SK-N-SH (cell line): ENCODE results near the gene HOXB6. TPM values are rescaled to one million over a fixed set of nuclear protein-coding genes. Genes with fewer than 3 reads are reported as not detected.

Experiments used
- CTCF ChIA-PET: fragments of 300-600, 350-600 bp; formaldehyde crosslinking; extraction: SDS; loops from one replicate; lab custom pipeline; 2021; lab: Yijun Ruan, JAX
- POLR2A ChIA-PET: fragments of 350-600 bp; sonication (Branson Sonifier 250); formaldehyde crosslinking; extraction: SDS; loops from one replicate; lab custom pipeline; 2020; ENCODE audit warnings: antibody characterized with exemption, inconsistent platforms; lab: Yijun Ruan, JAX
- DNase-seq: peaks from one replicate; pipeline ENCODE4 v3.0.0; 2012
- H2AFZ ChIP-seq: fragments of 200-600 bp; sonication (generic); 2 replicates; pipeline ENCODE4 v1.8.1; 2016; ENCODE audit warnings: antibody characterized with exemption, mild to moderate bottlenecking, low read depth
- H3F3A ChIP-seq: fragments of 200-600 bp; sonication (generic); replicated peaks from 2 replicates; pipeline ENCODE3; 2016; ENCODE audit warnings: antibody characterized with exemption, mild to moderate bottlenecking; ENCODE audit not compliant: insufficient read depth
- H3K27ac ChIP-seq, 2 experiments: fragments of 200-500 bp in 1 of 2; fragments of 200-600 bp in 1 of 2; sonication (Bioruptor generic) in 1 of 2; sonication (generic), shearing (Covaris generic) in 1 of 2; 2 replicates each; pipeline versions ENCODE4 v1.5.1 to v1.6.1; 2014 to 2016; ENCODE audit warnings: low read depth in 2 of 2, inconsistent platforms in 1 of 2, low read length in 1 of 2, mild to moderate bottlenecking in 1 of 2, mixed read lengths in 1 of 2
- H3K27me3 ChIP-seq: fragments of 200-600 bp; sonication (generic), shearing (Covaris generic); 2 replicates; pipeline ENCODE4 v1.6.1; 2016; ENCODE audit warnings: mixed run types; ENCODE audit not compliant: insufficient read depth
- H3K36me3 ChIP-seq, 2 experiments: fragments of 200-500 bp in 1 of 2; fragments of 200-600 bp in 1 of 2; sonication (Bioruptor generic) in 1 of 2; sonication (generic) in 1 of 2; replicated peaks in 1 of 2; 2 replicates each; pipeline versions ENCODE3 to v1.5.1; 2014 to 2016; ENCODE audit warnings: low read length in 1 of 2, mild to moderate bottlenecking in 1 of 2; ENCODE audit not compliant: insufficient read depth in 2 of 2, control insufficient read depth in 1 of 2
- H3K4me1 ChIP-seq, 2 experiments: fragments of 200-500 bp in 1 of 2; fragments of 200-600 bp in 1 of 2; sonication (Bioruptor generic) in 1 of 2; sonication (generic), shearing (Covaris generic) in 1 of 2; 2 replicates each; pipeline versions ENCODE4 v1.5.1 to v1.6.1; 2014 to 2016; ENCODE audit warnings: low read depth in 1 of 2, low read length in 1 of 2, mixed run types in 1 of 2; ENCODE audit not compliant: insufficient read depth in 2 of 2, control insufficient read depth in 1 of 2
- H3K4me2 ChIP-seq: fragments of 200-600 bp; sonication (generic), shearing (Covaris generic); 2 replicates; pipeline ENCODE4 v1.6.1; 2017; ENCODE audit warnings: mixed run types
- H3K4me3 ChIP-seq, 2 experiments: fragments of 200-500 bp in 1 of 2; fragments of 200-600 bp in 1 of 2; sonication (Bioruptor generic) in 1 of 2; sonication (generic), shearing (Covaris generic) in 1 of 2; 2 replicates each; pipeline versions ENCODE4 v1.5.1 to v1.8.1; 2014 to 2016; ENCODE audit warnings: low read depth in 2 of 2, inconsistent platforms in 1 of 2, low read length in 1 of 2, mild to moderate bottlenecking in 1 of 2, mixed read lengths in 1 of 2, moderate library complexity in 1 of 2
- H3K79me2 ChIP-seq: fragments of 200-600 bp; sonication (generic); 2 replicates; pipeline ENCODE4 v1.8.1; 2017; ENCODE audit warnings: mild to moderate bottlenecking; ENCODE audit not compliant: insufficient read depth
- H3K9ac ChIP-seq: fragments of 200-600 bp; sonication (generic); 2 replicates; pipeline ENCODE4 v1.6.1; 2017; ENCODE audit warnings: mixed run types
- H3K9me2 ChIP-seq: fragments of 200-600 bp; sonication (generic); 2 replicates; pipeline ENCODE4 v1.6.1; 2017; ENCODE audit warnings: mixed run types
- H3K9me3 ChIP-seq: fragments of 200-600 bp; sonication (generic); 2 replicates; pipeline ENCODE4 v1.6.1; 2017; ENCODE audit warnings: mixed run types, mild to moderate bottlenecking, moderate library complexity
- H4K20me1 ChIP-seq: fragments of 200-600 bp; sonication (generic); 2 replicates; pipeline ENCODE4 v1.6.1; 2017; ENCODE audit warnings: mild to moderate bottlenecking, mixed run types; ENCODE audit not compliant: insufficient read depth
- CHD2 ChIP-seq: fragments of 150-350 bp; IDR thresholded peaks from 2 replicates; pipeline ENCODE4 v1.6.1; 2018; ENCODE audit warnings: low read length; ENCODE audit not compliant: partially characterized antibody
- EP300 ChIP-seq, 2 experiments: IDR thresholded peaks; 2 replicates each; pipeline versions ENCODE4 v1.4.0 to v1.6.1; 2012; ENCODE audit warnings: borderline replicate concordance in 1 of 2, low read depth in 1 of 2, low read length in 1 of 2
- FOSL2 ChIP-seq: IDR thresholded peaks from 2 replicates; pipeline ENCODE4 v1.4.0; 2012; ENCODE audit warnings: low read depth, mild to moderate bottlenecking, moderate library complexity, borderline replicate concordance
- NFIC ChIP-seq: IDR thresholded peaks from 2 replicates; pipeline ENCODE4 v1.4.0; 2012; ENCODE audit warnings: borderline replicate concordance
- NRF1 ChIP-seq: IDR thresholded peaks from 2 replicates; pipeline ENCODE4 v1.6.1; 2012; ENCODE audit warnings: low read depth, mild to moderate bottlenecking, low read length
- RAD21 ChIP-seq: IDR thresholded peaks from 2 replicates; pipeline ENCODE4 v1.6.1; 2012; ENCODE audit warnings: mild to moderate bottlenecking, low read length
- REST ChIP-seq: IDR thresholded peaks from 2 replicates; pipeline ENCODE4 v1.6.1; 2012; ENCODE audit warnings: mild to moderate bottlenecking, low read depth, low read length, moderate library complexity
- RFX5 ChIP-seq: IDR thresholded peaks from 2 replicates; pipeline ENCODE4 v1.6.1; 2012; ENCODE audit warnings: mild to moderate bottlenecking, improper control_type of control experiment, low read length
- SMC3 ChIP-seq: IDR thresholded peaks from 2 replicates; pipeline ENCODE4 v1.6.1; 2012; ENCODE audit warnings: low read depth, low read length, improper control_type of control experiment
- TEAD4 ChIP-seq: IDR thresholded peaks from 2 replicates; pipeline ENCODE4 v1.4.0; 2012; ENCODE audit warnings: mild to moderate bottlenecking, borderline replicate concordance; ENCODE audit not compliant: insufficient read depth
- whole genome bisulfite sequencing: methylation state at CpG from one replicate; pipeline ENCODE4 v1.1.6; 2017; ENCODE audit warnings: low lambda C conversion rate; 5-methylcytosine and 5-hydroxymethylcytosine counted together
- polyA plus RNA-seq, 3 experiments: library from polyadenylated mRNA; depleted of rRNA; stranded (reverse); fragments of >200 nt; gene quantifications; 2 replicates each; pipeline ENCODE4 v1.2.3, GENCODE V29; 2012
- TF ChIP-seq, protein P1 (sequence below): IDR thresholded peaks from 2 replicates; pipeline ENCODE4 v1.4.0; 2012; ENCODE audit warnings: low read depth
- TF ChIP-seq, protein P2 (sequence below): fragments of 150-350 bp; IDR thresholded peaks from 2 replicates; pipeline ENCODE4 v1.6.1; 2016; ENCODE audit warnings: mild to moderate bottlenecking, low read depth, low read length

Gene HOXB6
- polyA plus RNA-seq, 1 of the 3 experiments (the other 2 are of a cell fraction), result not detected

DNA sequence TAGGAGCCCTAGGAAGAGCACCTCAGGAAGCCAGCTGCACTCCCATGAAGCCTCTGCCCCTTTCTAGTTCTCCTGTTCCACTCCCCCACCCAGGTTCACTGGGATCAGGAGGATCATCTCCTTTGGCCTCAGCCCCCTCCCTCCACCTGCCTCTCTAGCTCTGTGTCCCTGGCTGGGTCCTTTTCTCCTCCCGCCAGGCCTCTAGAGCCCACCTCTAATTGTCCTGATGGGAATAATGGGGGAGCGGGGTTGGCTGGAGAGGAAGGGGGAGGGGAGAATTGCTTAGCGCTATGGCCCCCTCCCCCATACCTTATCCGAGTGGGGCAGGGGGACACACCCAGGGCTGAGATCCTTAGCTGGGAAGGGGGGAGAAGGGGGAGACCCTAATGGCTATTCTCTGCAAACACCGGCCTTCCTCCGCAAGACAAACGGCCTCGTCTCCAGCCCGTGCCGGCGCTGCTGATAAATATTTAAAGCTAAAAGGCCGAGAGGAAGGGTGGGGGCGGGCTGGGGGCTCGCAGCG, 5.0 kb upstream of the HOXB6 start:
- H2AFZ ChIP-seq, result no peak overlapping the region
- no peaks in the 10 kb centered on the region for H3F3A ChIP-seq
- H3K4me3 ChIP-seq, result peak overlapping the region in 1 of 2 experiments; percentile 2; a peak in 1 of 4 replicates
- DNase-seq, result no peak
- H3K27me3 ChIP-seq, result peaks cover 99% of the 10 kb centered on the region
- H3K36me3 ChIP-seq, result no peaks in the 10 kb centered on the region
- no peaks in the 10 kb centered on the region for H3K9me3 ChIP-seq
- H3K79me2 ChIP-seq, result no peaks in the 10 kb centered on the region
- H3K9ac ChIP-seq, result no peak overlapping the region
- peaks cover 5% of the 10 kb centered on the region; the same call in 1 of the 2 replicates for H4K20me1 ChIP-seq
- H3K4me1 ChIP-seq, result no peaks in the 10 kb centered on the region; a peak in 1 of 4 replicates
- ChIA-PET CTCF (interaction anchor here (1.0 to 1.7 kb wide), 5 partner anchors 9 to 302 kb away, joined by 3 to 8 read pairs (median 3); partner anchors contain the start of gene HOXB5), POLR2A (no interaction called here)
- WGBS, result 1% methylated on average over 15 of the region's 15 CpGs
- no peak overlapping the region for H3K27ac ChIP-seq
- TF ChIP-seq, protein P1, sequence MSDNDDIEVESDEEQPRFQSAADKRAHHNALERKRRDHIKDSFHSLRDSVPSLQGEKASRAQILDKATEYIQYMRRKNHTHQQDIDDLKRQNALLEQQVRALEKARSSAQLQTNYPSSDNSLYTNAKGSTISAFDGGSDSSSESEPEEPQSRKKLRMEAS, result no peak
- TF ChIP-seq SMC3 (no peak), NRF1 (no peak)
- no peaks in the 10 kb centered on the region for H3K9me2 ChIP-seq
- no peak overlapping the region; the same call in 1 of the 2 replicates for H3K4me2 ChIP-seq

DNA sequence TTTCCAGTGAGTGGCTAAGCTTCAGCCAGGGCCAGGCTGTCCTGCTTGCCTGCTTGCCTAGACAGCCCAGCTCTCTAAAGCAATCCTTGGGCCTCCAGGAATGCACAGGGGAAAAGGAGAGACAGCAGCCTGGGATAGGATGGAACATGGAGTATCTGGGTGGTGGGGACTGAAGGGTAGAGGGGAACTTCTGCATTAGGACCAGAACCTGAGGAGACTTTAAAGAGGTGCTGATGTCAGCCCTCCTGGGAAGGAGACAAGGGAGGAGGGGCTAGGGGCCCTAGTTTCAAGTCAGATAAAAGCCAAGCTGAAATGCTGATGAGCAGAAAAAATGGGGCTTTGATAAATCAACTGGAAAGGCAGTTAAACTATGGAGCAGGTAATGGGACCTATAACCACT, 4.2 kb upstream of the HOXB6 start:
- CTCF ChIA-PET, result interaction anchor here (0.9 to 1.7 kb wide), 8 partner anchors 8 to 594 kb away, joined by 3 to 8 read pairs (median 3); partner anchors contain the start of gene HOXB5
- peaks cover 99% of the 10 kb centered on the region for H3K27me3 ChIP-seq
- H3K27ac ChIP-seq, result no peak overlapping the region
- H3K4me1 ChIP-seq, result no peaks in the 10 kb centered on the region; a peak in 1 of 4 replicates
- H2AFZ ChIP-seq, result no peak overlapping the region
- no peak overlapping the region for H3K4me3 ChIP-seq
- no peaks in the 10 kb centered on the region for H3K9me2 ChIP-seq
- H3F3A ChIP-seq, result no peaks in the 10 kb centered on the region
- H3K36me3 ChIP-seq, result no peaks in the 10 kb centered on the region
- POLR2A ChIA-PET, result no interaction called here
- no peak overlapping the region for H3K9ac ChIP-seq
- DNase-seq, result no peak
- H3K9me3 ChIP-seq, result no peaks in the 10 kb centered on the region
- peaks cover 5% of the 10 kb centered on the region; the same call in 1 of the 2 replicates for H4K20me1 ChIP-seq
- no peak for TF ChIP-seq NFIC
- TF ChIP-seq EP300 (IDR thresholded peaks at IDR 0.05; ENCODE audit: borderline replicate concordance in 1 of 2, low read depth in 1 of 2, low read length in 1 of 2), result no peak
- TF ChIP-seq RFX5, result no peak
- no peak for TF ChIP-seq SMC3
- TF ChIP-seq, protein P2, sequence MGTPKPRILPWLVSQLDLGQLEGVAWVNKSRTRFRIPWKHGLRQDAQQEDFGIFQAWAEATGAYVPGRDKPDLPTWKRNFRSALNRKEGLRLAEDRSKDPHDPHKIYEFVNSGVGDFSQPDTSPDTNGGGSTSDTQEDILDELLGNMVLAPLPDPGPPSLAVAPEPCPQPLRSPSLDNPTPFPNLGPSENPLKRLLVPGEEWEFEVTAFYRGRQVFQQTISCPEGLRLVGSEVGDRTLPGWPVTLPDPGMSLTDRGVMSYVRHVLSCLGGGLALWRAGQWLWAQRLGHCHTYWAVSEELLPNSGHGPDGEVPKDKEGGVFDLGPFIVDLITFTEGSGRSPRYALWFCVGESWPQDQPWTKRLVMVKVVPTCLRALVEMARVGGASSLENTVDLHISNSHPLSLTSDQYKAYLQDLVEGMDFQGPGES, result no peak
- no peak for TF ChIP-seq RAD21
- no peak for TF ChIP-seq REST
- no peak for TF ChIP-seq TEAD4
- no peak for TF ChIP-seq FOSL2
- no peak for TF ChIP-seq CHD2
- TF ChIP-seq, protein P1, result no peak
- no peaks in the 10 kb centered on the region for H3K79me2 ChIP-seq
- H3K4me2 ChIP-seq, result no peak overlapping the region
